HG03135 (cell line): ENCODE results near the gene PAX1.

ENCODE experiments used
- ATAC-seq: cut with Tn5 transposase; IDR thresholded peaks from one replicate; pipeline ENCODE4 v1.9.1; 2021; ENCODE audit warnings: mild to moderate bottlenecking, moderate library complexity; ENCODE audit not compliant: unreplicated experiment

The PAX1 gene

GRCh38 chr20:21725892-21726291 is 20.4 kb downstream of the PAX1 start:
- no peak for ATAC-seq

- no peak for ATAC-seq
Measured at GRCh38 chr20:21729316-21729715, 23.9 kb downstream of the PAX1 start.

DNA sequence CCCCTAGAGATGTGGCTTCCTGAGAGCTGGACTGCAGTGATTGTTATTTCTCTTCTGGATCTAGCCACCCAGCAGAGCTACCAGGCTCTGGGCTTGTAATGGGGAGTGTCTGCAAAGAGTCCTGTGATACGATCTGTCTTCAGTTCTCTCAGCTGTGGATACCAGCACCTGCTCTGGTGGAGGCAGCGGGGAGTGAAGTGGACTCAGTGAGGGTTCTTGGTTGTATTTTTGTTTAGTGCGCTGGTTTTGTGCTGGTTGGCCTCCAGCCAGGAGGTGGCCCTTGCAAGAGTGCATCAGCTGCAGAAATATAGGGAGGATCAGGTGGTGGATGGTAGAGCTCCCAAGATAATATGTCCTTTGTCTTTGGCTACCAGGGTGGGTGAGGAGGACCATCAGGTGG is 33.7 kb downstream of the PAX1 start:
- no peak for ATAC-seq

DNA sequence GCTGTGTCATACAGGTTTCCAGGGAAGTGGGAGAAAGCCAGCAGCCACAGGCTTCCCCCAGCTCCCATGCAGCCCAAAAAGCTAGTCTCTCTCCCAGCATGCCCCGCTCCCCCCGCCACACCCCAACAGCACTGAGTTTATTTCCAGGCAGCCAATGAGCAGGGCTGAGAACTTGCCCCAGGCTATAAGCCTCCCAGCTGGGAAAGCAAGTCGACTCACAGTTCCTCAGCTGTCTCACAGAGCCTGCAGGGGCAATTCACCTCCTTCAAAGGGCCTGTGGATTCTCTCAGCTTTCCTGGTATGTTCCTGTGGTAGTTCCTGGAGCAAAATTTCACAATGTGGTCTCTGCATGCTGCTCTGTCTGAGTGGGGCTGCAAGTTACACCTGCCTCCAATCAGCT is 34.2 kb downstream of the PAX1 start:
- no peak for ATAC-seq

GRCh38 chr20:21741266-21741665 is 35.8 kb downstream of the PAX1 start:
- no peak for ATAC-seq

- ATAC-seq, result no peak
Measured at GRCh38 chr20:21762646-21763045, 57.2 kb downstream of the PAX1 start.

GRCh38 chr20:21767200-21767738 is 61.8 kb downstream of the PAX1 start:
- no peak for ATAC-seq

- ATAC-seq, result no peak
Measured at GRCh38 chr20:21767739-21768223, 62.3 kb downstream of the PAX1 start.
